Muscle of leg (tissue), 11 donors: ENCODE results near the gene SURF1. TPM values are rescaled to one million over a fixed set of nuclear protein-coding genes. Genes with fewer than 3 reads are reported as not detected.
"Not testable (repeated sequence)": the region's sequence is repeated elsewhere in the genome, so short reads cannot be mapped to it uniquely, and the experiment has no call there.

ENCODE experiments used
- DNase-seq: peaks from one replicate; pipeline ENCODE4 v3.0.0; 2013
- H3K27ac ChIP-seq: one replicate; pipeline ENCODE4 v1.5.1; 2013; ENCODE audit warnings: mild to moderate bottlenecking, low read length, control low read depth
- H3K27me3 ChIP-seq: one replicate; pipeline ENCODE4 v1.6.1; 2013; ENCODE audit warnings: low read length; ENCODE audit not compliant: control insufficient read depth, insufficient read depth
- H3K36me3 ChIP-seq: one replicate; pipeline ENCODE4 v1.6.1; 2013; ENCODE audit warnings: low read length; ENCODE audit not compliant: control insufficient read depth, insufficient read depth
- H3K4me1 ChIP-seq: one replicate; pipeline ENCODE4 v1.6.1; 2013; ENCODE audit warnings: low read length; ENCODE audit not compliant: control insufficient read depth, insufficient read depth
- H3K4me3 ChIP-seq: one replicate; pipeline ENCODE4 v1.5.1; 2013; ENCODE audit warnings: low read length, control low read depth
- H3K9me3 ChIP-seq: replicated peaks from 2 replicates; pipeline ENCODE4 v1.6.1; 2013; ENCODE audit warnings: low read depth, low read length; ENCODE audit not compliant: control insufficient read depth
- WGBS: methylation state at CpG from one replicate; pipeline ENCODE4 v1.1.5; 2013; ENCODE audit warnings: missing lambda C conversion rate; ENCODE audit not compliant: insufficient coverage; 5-methylcytosine and 5-hydroxymethylcytosine counted together
- polyA plus RNA-seq, 8 donors: library from polyadenylated mRNA; unstranded; fragments of 120-200 nt; gene quantifications; one replicate each; pipeline versions ENCODE4 v1.2.1 to v1.2.3, GENCODE V29; 2013; ENCODE audit warnings: inconsistent platforms in 1 of 8, low replicate concordance in 1 of 8; ENCODE audit not compliant: insufficient read length in 8 of 8, insufficient read depth in 1 of 8
- total RNA-seq: library from RNA; stranded (reverse); fragments of 120-200 nt; gene quantifications from one replicate; pipeline ENCODE4 v1.2.4, GENCODE V29; 2013

The SURF1 gene
- total and polyA plus RNA-seq, 9 donors, result 19.3 to 36.5 (median 26.8) TPM

GRCh38 chr9:133327834-133328484, 28.3 kb downstream of the SURF1 start:
- no peak overlapping the region for H3K27ac ChIP-seq
- no peak overlapping the region for H3K4me3 ChIP-seq
- no peak for DNase-seq
- H3K27me3 ChIP-seq, result no peaks in the 10 kb centered on the region
- H3K36me3 ChIP-seq, result peaks cover 31% of the 10 kb centered on the region
- no peaks in the 10 kb centered on the region for H3K9me3 ChIP-seq
- H3K4me1 ChIP-seq, result no peaks in the 10 kb centered on the region
- 91% methylated on average over 9 of the region's 10 CpGs for WGBS

DNA sequence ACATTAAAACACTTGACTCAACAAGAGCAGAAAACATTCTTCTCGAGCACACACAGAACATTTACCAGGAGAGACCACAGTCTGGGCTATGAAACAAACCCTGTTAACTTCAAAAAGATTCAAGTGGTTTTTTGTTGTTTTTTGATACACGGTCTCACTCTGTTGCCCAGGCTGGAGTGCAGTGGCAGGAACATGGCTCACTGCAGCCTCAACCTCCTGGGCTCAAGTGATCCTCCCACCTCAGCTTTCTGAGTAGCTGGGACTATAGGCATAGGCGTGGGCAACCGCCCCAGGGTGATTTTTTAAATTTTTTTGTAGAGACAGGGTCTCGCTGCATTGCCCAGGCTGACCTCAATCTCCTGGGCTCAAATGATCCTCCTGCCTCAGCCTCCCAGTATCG, 29.3 kb downstream of the SURF1 start:
- H3K4me3 ChIP-seq, H3K9me3 ChIP-seq, DNase-seq, H3K27ac ChIP-seq, H3K4me1 ChIP-seq, H3K27me3 ChIP-seq: not testable (repeated sequence)
- WGBS, result 80% methylated on average over 1 of the region's 6 CpGs
- peaks cover 21% of the 10 kb centered on the region for H3K36me3 ChIP-seq

DNA sequence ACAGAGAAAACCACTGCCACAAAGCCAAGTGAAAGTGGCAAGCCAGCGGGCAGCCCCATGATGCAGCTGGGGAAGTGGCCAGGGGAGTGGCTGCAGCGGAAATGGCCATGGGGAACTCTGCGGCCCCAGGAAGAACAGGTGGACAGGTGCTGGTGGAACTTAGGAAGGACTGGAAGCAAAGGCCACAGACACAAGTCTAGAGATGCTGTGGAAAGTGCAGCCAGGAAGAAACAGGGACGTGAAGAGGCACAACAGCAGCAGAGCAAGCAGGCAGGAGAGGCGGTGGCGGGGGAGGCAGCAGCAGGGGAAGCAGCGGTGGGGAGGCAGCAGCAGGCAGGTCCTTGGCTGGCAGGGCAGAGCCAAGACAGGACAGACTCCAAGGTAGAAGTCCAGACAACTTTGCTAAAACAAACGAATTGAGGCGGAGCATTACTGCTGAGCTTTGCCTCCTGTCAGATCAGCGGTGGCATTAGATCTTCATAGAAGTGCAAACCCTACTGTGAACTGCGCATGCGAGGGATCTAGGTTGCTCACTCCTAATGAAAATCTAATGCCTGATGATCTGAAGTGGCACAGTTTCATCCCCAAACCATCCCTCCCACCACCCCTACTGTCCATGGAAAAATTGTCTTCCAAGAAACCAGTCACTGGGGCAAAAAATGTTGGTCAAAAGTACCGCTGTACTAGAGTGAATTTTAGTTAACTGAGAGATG, 32.1 kb downstream of the SURF1 start:
- 94% methylated on average over 12 of the region's 13 CpGs for WGBS
- H3K4me3 ChIP-seq, result no peak overlapping the region
- no peaks in the 10 kb centered on the region for H3K27me3 ChIP-seq
- H3K9me3 ChIP-seq, result no peaks in the 10 kb centered on the region
- H3K4me1 ChIP-seq, result no peaks in the 10 kb centered on the region
- H3K36me3 ChIP-seq, result peaks cover 3% of the 10 kb centered on the region
- DNase-seq, result no peak
- no peak overlapping the region for H3K27ac ChIP-seq

- no peaks in the 10 kb centered on the region for H3K27me3 ChIP-seq
- no peaks in the 10 kb centered on the region for H3K36me3 ChIP-seq
- WGBS, result 96% methylated on average over 9 of the region's 10 CpGs
- H3K4me1 ChIP-seq, result no peaks in the 10 kb centered on the region
- H3K4me3 ChIP-seq, result no peak overlapping the region
- H3K9me3 ChIP-seq, result no peaks in the 10 kb centered on the region
- DNase-seq, result no peak
- H3K27ac ChIP-seq, result no peak overlapping the region
Measured at GRCh38 chr9:133323211-133323610, 33.1 kb downstream of the SURF1 start.

DNA sequence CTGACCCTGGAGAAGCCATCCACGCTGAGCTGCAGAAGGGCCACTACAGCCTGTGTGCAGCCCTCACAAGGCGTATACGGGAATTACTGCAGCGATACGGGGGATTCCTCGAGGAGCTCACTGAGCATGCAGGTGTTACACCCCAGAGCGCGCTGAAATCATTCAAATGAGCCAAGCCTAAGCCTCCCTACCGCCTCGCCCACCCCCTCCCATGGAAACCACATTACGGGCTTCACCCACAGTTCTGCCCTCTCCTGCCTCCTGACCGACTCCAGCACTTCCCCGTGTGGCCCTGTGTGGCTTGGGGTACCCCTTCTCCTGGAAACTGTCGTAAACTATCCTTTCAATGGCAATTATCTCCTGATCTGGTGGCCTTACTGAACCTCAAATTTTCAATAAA, 33.6 kb downstream of the SURF1 start:
- H3K27me3 ChIP-seq, result no peaks in the 10 kb centered on the region
- H3K4me1 ChIP-seq, result no peaks in the 10 kb centered on the region
- no peak overlapping the region for H3K27ac ChIP-seq
- no peaks in the 10 kb centered on the region for H3K36me3 ChIP-seq
- H3K4me3 ChIP-seq, result no peak overlapping the region
- H3K9me3 ChIP-seq, result no peaks in the 10 kb centered on the region
- WGBS, result 63% methylated on average over 12 of the region's 14 CpGs
- DNase-seq, result no peak

DNA sequence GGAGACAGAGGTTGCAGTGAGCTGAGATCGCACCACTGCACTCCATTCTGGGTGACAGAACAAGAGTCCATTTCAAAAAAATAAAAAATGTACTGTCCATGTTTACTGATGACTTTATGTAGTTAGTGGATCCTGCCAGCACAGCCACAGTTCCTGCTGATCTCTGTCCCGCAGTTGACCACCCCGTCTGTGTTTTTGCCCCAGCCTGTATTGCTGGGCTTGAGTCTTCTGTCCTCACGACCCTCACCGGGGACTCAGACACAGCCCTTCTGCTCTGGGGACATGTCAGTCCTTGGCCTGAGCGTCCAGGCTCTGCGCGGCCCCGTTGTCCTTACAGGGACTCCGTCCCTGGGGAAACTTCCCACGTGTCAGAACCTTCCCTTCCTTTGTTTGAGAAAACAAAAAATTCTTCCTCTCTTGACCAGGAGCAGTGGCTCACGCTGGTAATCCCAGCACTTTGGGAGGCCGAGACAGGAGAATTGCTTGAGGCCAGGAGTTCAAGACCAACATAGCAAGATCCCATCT, 34.8 kb downstream of the SURF1 start:
- Histone ChIP-seq H3K27ac (no peak overlapping the region), H3K36me3 (no peaks in the 10 kb centered on the region), H3K27me3 (no peaks in the 10 kb centered on the region), H3K4me1 (no peaks in the 10 kb centered on the region), H3K9me3 (no peaks in the 10 kb centered on the region), H3K4me3 (no peak overlapping the region)
- no peak for DNase-seq
- WGBS, result 79% methylated on average over 6 of the region's 13 CpGs

DNA sequence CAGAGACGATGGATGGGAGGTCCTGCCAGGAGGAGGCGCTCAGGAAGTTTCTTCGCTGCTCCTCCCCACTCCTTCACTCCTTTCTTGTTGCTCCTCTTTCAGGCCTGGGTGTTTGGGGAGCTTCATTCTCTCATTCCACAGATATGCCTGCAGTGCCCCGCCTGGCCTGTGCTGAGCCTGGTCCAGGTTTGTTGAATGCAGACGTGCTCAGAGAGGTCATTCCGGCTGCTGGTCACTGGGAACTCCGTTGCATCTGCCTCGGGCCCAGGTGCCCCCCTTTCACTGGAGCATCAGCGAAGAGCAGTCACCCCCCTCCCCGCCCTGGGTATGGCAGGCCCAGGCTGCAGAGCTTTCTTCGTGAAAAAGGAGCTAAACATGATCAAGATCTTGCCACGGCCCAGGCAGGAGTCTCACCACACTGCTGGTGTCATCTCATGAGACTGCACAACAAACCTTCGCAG, 35.8 kb downstream of the SURF1 start:
- 73% methylated on average over 10 of the region's 13 CpGs for WGBS
- no peak overlapping the region for H3K4me3 ChIP-seq

GRCh38 chr9:133317551-133317950, 38.7 kb downstream of the SURF1 start:
- H3K27me3 ChIP-seq, H3K36me3 ChIP-seq, H3K9me3 ChIP-seq, H3K27ac ChIP-seq, DNase-seq, H3K4me3 ChIP-seq, H3K4me1 ChIP-seq: not testable (repeated sequence)
- WGBS, result 93% methylated on average over 2 of the region's 13 CpGs

More for the DNA sequence above, 35.8 kb downstream of the SURF1 start:
- no peaks in the 10 kb centered on the region for H3K27me3 ChIP-seq
- no peaks in the 10 kb centered on the region for H3K4me1 ChIP-seq
- H3K27ac ChIP-seq, result no peak overlapping the region
- H3K36me3 ChIP-seq, result no peaks in the 10 kb centered on the region
- no peaks in the 10 kb centered on the region for H3K9me3 ChIP-seq
- no peak for DNase-seq

GRCh38 chr9:133315997-133316396, 40.3 kb downstream of the SURF1 start:
- no peaks in the 10 kb centered on the region for H3K36me3 ChIP-seq
- H3K27ac ChIP-seq, result no peak overlapping the region
- no peak overlapping the region for H3K4me3 ChIP-seq
- no peaks in the 10 kb centered on the region for H3K9me3 ChIP-seq
- 100% methylated on average over 1 of the region's 2 CpGs for WGBS
- no peaks in the 10 kb centered on the region for H3K27me3 ChIP-seq
- DNase-seq, result no peak
- H3K4me1 ChIP-seq, result no peaks in the 10 kb centered on the region

- WGBS, result 68% methylated on average over 3 of the region's 6 CpGs
- DNase-seq, result no peak
- peaks cover 2% of the 10 kb centered on the region for H3K27me3 ChIP-seq
- no peaks in the 10 kb centered on the region for H3K9me3 ChIP-seq
- no peaks in the 10 kb centered on the region for H3K36me3 ChIP-seq
- no peaks in the 10 kb centered on the region for H3K4me1 ChIP-seq
- H3K4me3 ChIP-seq, result no peak overlapping the region
- H3K27ac ChIP-seq, result no peak overlapping the region
Measured at GRCh38 chr9:133309608-133310007, 46.7 kb downstream of the SURF1 start.
